GOT3 (cell line): Measurements from ENCODE around the gene CRIP1.

ENCODE experiments used
- DNase-seq: peaks from one replicate; lab custom pipeline; 2025; ENCODE audit warnings: mixed read lengths; lab: John Stamatoyannopoulos, UW

The CRIP1 gene

GRCh38 chr14:105492971-105493871 is 6.5 kb downstream of the CRIP1 start:
- no peak for DNase-seq

- no peak for DNase-seq
Measured at GRCh38 chr14:105493921-105494605, 7.4 kb downstream of the CRIP1 start.

- no peak for DNase-seq
Measured at GRCh38 chr14:105494606-105494929, 7.9 kb downstream of the CRIP1 start.

- no peak for DNase-seq
Measured at GRCh38 chr14:105495101-105495989, 8.7 kb downstream of the CRIP1 start.

GRCh38 chr14:105495990-105496830 is 9.5 kb downstream of the CRIP1 start:
- DNase-seq = no peak

GRCh38 chr14:105496831-105497591 is 10.3 kb downstream of the CRIP1 start:
- no peak for DNase-seq

GRCh38 chr14:105497671-105498429 is 11.2 kb downstream of the CRIP1 start:
- no peak for DNase-seq

- no peak for DNase-seq
Measured at GRCh38 chr14:105498430-105499255, 12.0 kb downstream of the CRIP1 start.

- no peak for DNase-seq
Measured at GRCh38 chr14:105499256-105500035, 12.8 kb downstream of the CRIP1 start.

GRCh38 chr14:105500036-105500725 is 13.5 kb downstream of the CRIP1 start:
- DNase-seq = no peak

GRCh38 chr14:105500726-105501101 is 14.0 kb downstream of the CRIP1 start:
- no peak for DNase-seq

- no peak for DNase-seq
Measured at GRCh38 chr14:105501504-105502291, 15.0 kb downstream of the CRIP1 start.

- DNase-seq = no peak
Measured at GRCh38 chr14:105502446-105503295, 16.0 kb downstream of the CRIP1 start.

GRCh38 chr14:105503296-105503640 is 16.6 kb downstream of the CRIP1 start:
- DNase-seq = no peak

GRCh38 chr14:105503935-105504692 is 17.4 kb downstream of the CRIP1 start:
- DNase-seq = no peak
